Brain microvascular endothelial cell (primary cell): ENCODE measurements around the gene PIGP.

Experiments
- DNase-seq: peaks from one replicate; pipeline ENCODE4 v3.0.0-alpha.2; 2020
- H3K27ac ChIP-seq: fragments of 250-450 bp; sonication (Bioruptor Pico); 2 replicates; pipeline ENCODE4 v1.5.1; 2020; ENCODE audit warnings: mild to moderate bottlenecking, moderate library complexity
- H3K27me3 ChIP-seq: fragments of 250-450 bp; sonication (Bioruptor Pico); replicated peaks from 2 replicates; pipeline ENCODE4 v1.5.1; 2020; ENCODE audit warnings: mild to moderate bottlenecking
- H3K36me3 ChIP-seq: fragments of 250-450 bp; sonication (Bioruptor Pico); replicated peaks from 2 replicates; pipeline ENCODE4 v1.5.1; 2020; ENCODE audit warnings: mild to moderate bottlenecking
- H3K4me3 ChIP-seq: 2 replicates; pipeline ENCODE4 v1.5.1; 2011; ENCODE audit warnings: low read depth, mild to moderate bottlenecking, control low read depth, low read length, moderate library complexity
- in situ Hi-C: cut with HindIII; loops from 2 replicates; pipeline ENCODE4 v1.10.0; 2017; ENCODE audit warnings: low sequenced_read_pairs, low pct_ligation_motif_present
- TF ChIP-seq, protein P1 (sequence below): IDR thresholded peaks from 2 replicates; pipeline ENCODE4 v1.5.1; 2011; ENCODE audit warnings: low read depth, mild to moderate bottlenecking, moderate library complexity, low read length, control low read depth, inconsistent platforms; ENCODE audit errors: missing control alignments

PIGP gene

DNA sequence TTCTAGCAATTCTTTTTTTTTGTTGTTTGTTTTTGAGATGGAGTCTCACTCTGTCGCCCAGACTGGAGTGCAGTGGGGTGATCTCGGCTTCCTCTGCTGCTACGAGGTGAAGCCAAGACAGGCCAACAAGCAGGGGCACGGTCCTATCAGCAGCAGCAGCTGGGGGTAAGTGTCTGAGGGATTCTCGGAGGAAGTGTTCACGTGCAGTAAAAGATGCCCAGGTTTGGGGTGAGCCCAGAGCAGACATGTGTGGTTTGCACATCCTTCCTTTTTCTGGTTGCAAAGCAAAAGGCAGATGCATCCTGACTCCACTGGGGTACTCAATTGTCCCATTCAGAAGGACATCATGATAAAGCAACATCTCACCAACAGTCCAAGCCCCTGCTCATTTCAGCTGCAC is 27.7 kb downstream of the PIGP start:
- in situ Hi-C loops: no loop called here
- Histone ChIP-seq H3K27me3 (no peaks in the 10 kb centered on the region), H3K36me3 (no peaks in the 10 kb centered on the region), H3K4me3 (no peak overlapping the region), H3K27ac (no peak overlapping the region)
- DNase-seq: no peak
- TF ChIP-seq, protein P1, sequence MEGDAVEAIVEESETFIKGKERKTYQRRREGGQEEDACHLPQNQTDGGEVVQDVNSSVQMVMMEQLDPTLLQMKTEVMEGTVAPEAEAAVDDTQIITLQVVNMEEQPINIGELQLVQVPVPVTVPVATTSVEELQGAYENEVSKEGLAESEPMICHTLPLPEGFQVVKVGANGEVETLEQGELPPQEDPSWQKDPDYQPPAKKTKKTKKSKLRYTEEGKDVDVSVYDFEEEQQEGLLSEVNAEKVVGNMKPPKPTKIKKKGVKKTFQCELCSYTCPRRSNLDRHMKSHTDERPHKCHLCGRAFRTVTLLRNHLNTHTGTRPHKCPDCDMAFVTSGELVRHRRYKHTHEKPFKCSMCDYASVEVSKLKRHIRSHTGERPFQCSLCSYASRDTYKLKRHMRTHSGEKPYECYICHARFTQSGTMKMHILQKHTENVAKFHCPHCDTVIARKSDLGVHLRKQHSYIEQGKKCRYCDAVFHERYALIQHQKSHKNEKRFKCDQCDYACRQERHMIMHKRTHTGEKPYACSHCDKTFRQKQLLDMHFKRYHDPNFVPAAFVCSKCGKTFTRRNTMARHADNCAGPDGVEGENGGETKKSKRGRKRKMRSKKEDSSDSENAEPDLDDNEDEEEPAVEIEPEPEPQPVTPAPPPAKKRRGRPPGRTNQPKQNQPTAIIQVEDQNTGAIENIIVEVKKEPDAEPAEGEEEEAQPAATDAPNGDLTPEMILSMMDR: no peak

GRCh38 chr21:37044643-37045042 is 28.2 kb downstream of the PIGP start:
- in situ Hi-C loops: no loop called here
- Histone ChIP-seq H3K27ac (no peak overlapping the region), H3K27me3 (no peaks in the 10 kb centered on the region), H3K4me3 (no peak overlapping the region), H3K36me3 (no peaks in the 10 kb centered on the region)
- no peak for DNase-seq
- TF ChIP-seq, protein P1: no peak

GRCh38 chr21:37043818-37044217 is 29.1 kb downstream of the PIGP start:
- in situ Hi-C loops: no loop called here
- TF ChIP-seq, protein P1: no peak
- DNase-seq: no peak

DNA sequence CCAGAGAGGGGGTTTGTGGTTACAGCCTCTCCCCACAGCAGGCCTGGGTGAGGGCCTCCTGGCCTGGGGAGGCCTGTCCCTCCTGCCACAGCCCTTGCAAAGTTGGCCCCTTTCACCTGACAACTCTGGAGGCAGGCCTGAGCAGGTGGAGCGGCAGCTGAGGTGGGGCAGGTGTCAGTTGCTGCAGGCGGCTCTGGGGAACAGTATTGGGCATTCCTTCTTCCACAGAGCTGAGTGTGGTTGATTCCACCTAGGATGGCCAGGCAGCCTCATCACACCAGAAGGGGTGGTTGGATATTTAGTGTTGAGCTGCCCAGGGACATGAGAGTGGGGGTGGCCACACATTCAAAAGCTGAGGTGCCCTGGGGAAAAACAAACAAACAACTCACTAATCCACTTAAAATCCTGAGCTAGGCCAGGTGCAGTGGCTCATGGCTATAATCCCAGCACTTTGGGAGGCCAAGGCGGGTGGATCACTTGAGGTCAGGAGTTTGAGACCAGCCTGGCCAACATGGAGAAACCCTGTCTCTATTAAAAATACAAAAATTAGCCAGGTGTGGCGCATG is 31.1 kb downstream of the PIGP start:
- DNase-seq: no peak
- Histone ChIP-seq H3K27ac (no peak overlapping the region), H3K36me3 (no peaks in the 10 kb centered on the region), H3K27me3 (no peaks in the 10 kb centered on the region), H3K4me3 (no peak overlapping the region)
- in situ Hi-C loops: no loop called here
- TF ChIP-seq, protein P1: no peak

More at GRCh38 chr21:37043818-37044217, 29.1 kb downstream of the PIGP start:
- H3K4me3 ChIP-seq: no peak overlapping the region
- no peaks in the 10 kb centered on the region for H3K27me3 ChIP-seq
- no peaks in the 10 kb centered on the region for H3K36me3 ChIP-seq
- no peak overlapping the region for H3K27ac ChIP-seq

- in situ Hi-C loops: no loop called here
- Histone ChIP-seq H3K4me3 (no peak overlapping the region), H3K27me3 (no peaks in the 10 kb centered on the region), H3K36me3 (no peaks in the 10 kb centered on the region), H3K27ac (no peak overlapping the region)
- TF ChIP-seq, protein P1: no peak
- no peak for DNase-seq
Measured at GRCh38 chr21:37040212-37040611, 32.7 kb downstream of the PIGP start.

- no peaks in the 10 kb centered on the region for H3K27me3 ChIP-seq
- TF ChIP-seq, protein P1: no peak
- H3K27ac ChIP-seq: no peak overlapping the region
- no peak overlapping the region for H3K4me3 ChIP-seq
- in situ Hi-C loops: no loop called here
- DNase-seq: no peak
- H3K36me3 ChIP-seq: no peaks in the 10 kb centered on the region
Measured at GRCh38 chr21:37039411-37040075, 33.3 kb downstream of the PIGP start.
